Left lung (tissue), 10 donors: Measurements from ENCODE around the gene DHX35. TPM values are rescaled to one million over a fixed set of nuclear protein-coding genes. Genes with fewer than 3 reads are reported as not detected.
A peak's percentile ranks its signal among the peaks of the same experiment; 100 is the strongest.

ENCODE experiments used
- ATAC-seq: fragments of 200-7000 bp; cut with Tn5 transposase; one replicate; pipeline ENCODE4 v1.9.1; 2020; ENCODE audit warnings: moderate library complexity
- DNase-seq, 4 donors: peaks; one replicate each; pipeline ENCODE4 v3.0.0-alpha.2; 2013 to 2020
- H3K27ac ChIP-seq, 2 donors: fragments of 200-600 bp; sonication (generic) in 1 of 2; one replicate each; pipeline versions ENCODE4 v1.5.0 to v1.8.0; 2020 to 2021
- H3K27me3 ChIP-seq, 2 donors: fragments of 200-600 bp; sonication (generic) in 1 of 2; one replicate each; pipeline versions ENCODE4 v1.5.0 to v1.8.0; 2020 to 2021
- H3K36me3 ChIP-seq, 2 donors: fragments of 200-600 bp; sonication (generic) in 1 of 2; one replicate each; pipeline versions ENCODE4 v1.5.0 to v1.8.0; 2020 to 2021
- H3K4me1 ChIP-seq, 2 donors: fragments of 200-600 bp; one replicate each; pipeline ENCODE4 v1.8.0; 2021
- H3K4me3 ChIP-seq, 2 donors: fragments of 200-600 bp; sonication (generic) in 1 of 2; one replicate each; pipeline versions ENCODE4 v1.5.0 to v1.8.0; 2020 to 2021; ENCODE audit warnings: mild to moderate bottlenecking in 1 of 2
- H3K9me3 ChIP-seq, 2 donors: fragments of 200-600 bp; sonication (generic) in 1 of 2; one replicate each; pipeline versions ENCODE4 v1.5.0 to v1.8.0; 2020 to 2021
- intact Hi-C, 2 donors: fragments of 100-400 bp; cut with DNase I; formaldehyde crosslinking; loops; one replicate each; pipeline versions ENCODE4 v1.11.2 to v1.14.2; 2022
- polyA plus RNA-seq, 6 donors: library from polyadenylated mRNA; unstranded; fragments of 120-200 nt; gene quantifications; one replicate each; pipeline ENCODE4 v1.2.1, GENCODE V29; 2013; ENCODE audit not compliant: insufficient read length in 6 of 6
- total RNA-seq, 2 donors: library from RNA; stranded (reverse); fragmentation: NEBNext Ultra II Directional; extraction: Animal tissue kit (Norgen Biotek cat#: 25700); gene quantifications; one replicate each; pipeline ENCODE4 v1.2.1, GENCODE V29; 2021
- TF ChIP-seq, protein P1 (sequence below), 2 donors: fragments of 200-600 bp; sonication (generic) in 1 of 2; IDR thresholded peaks; one replicate each; pipeline versions ENCODE4 v1.5.0 to v1.8.0; 2021; ENCODE audit warnings: antibody characterized with exemption in 2 of 2
- donor health status: DM: no; HTN: yes; CAD: no.
- donor health status: DM: no; HTN: no; CAD: no.

DHX35 gene
- total and polyA plus RNA-seq, 8 donors = 7.5 to 17.7 (median 16.4) TPM

DNA sequence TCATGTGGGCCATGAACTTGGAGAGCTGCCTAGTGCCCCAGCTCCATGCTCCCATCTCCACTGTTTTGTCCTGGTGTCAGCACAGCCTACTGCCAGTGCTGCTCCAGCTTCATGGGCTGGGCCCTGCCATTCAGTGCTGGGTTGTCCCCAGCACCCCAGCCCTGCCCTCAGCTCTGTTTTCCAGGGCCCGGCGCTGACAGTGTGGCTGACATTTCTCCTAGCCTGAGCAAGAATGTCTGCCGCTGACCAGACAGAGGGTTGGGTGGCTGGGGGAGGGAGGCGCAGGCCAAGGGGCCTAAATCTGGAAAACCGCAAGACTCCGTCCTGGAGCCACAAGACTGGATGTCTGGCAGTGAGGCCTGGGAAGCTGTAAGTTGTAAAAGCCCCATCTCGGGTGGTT is 78.9 kb downstream of the DHX35 start:
- TF ChIP-seq, protein P1, sequence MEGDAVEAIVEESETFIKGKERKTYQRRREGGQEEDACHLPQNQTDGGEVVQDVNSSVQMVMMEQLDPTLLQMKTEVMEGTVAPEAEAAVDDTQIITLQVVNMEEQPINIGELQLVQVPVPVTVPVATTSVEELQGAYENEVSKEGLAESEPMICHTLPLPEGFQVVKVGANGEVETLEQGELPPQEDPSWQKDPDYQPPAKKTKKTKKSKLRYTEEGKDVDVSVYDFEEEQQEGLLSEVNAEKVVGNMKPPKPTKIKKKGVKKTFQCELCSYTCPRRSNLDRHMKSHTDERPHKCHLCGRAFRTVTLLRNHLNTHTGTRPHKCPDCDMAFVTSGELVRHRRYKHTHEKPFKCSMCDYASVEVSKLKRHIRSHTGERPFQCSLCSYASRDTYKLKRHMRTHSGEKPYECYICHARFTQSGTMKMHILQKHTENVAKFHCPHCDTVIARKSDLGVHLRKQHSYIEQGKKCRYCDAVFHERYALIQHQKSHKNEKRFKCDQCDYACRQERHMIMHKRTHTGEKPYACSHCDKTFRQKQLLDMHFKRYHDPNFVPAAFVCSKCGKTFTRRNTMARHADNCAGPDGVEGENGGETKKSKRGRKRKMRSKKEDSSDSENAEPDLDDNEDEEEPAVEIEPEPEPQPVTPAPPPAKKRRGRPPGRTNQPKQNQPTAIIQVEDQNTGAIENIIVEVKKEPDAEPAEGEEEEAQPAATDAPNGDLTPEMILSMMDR (IDR thresholded peaks at IDR 0.05) = no peak
- H3K36me3 ChIP-seq = peaks cover 0 to 74% of the 10 kb centered on the region in 2 donors
- no peak for ATAC-seq

DNA sequence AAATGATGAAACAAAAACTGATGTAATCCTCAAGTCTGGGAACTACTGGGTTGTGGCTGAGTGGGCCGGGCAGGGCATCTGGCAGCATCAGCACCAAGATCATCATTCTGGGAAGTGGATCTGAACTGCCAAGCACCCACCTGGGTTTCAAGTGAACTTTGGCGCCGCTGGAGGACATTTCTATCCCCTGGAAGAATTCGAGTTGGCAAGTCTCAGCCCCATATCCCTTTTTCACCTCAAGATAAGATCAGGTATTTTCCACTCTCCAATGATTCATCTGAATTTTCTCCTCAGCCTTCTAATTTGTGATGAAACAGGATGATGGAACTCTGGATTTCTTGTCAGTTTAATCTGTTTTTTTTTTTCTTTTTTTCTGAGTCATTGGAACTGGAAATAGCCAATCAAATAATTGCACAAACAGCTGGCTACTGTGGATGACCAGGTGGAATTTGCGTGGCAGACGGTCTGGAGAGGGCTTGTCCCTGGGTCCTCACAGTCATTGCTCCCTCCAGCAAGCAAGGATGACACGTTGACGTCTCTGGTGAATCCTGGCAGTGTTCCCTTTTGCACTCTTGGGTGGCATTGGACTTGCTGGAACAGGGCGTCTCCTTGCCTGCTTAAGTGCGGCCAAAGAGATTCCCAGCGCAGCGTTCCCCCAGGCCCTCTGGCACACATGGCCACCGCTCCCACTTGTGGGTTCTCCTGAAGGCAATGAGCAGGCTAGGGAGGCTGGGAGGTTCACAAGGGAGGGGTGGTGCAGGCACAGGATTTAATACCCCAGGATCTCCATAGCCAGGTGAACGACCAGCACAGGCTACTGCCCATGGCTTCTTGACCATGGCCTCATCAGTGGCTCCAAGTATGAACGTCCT is 80.4 kb downstream of the DHX35 start:
- H3K4me3 ChIP-seq = no peak overlapping the region
- intact Hi-C loops = no loop called here
- TF ChIP-seq, protein P1 (IDR thresholded peaks at IDR 0.05) = no peak
- no peaks in the 10 kb centered on the region for H3K27me3 ChIP-seq
- H3K36me3 ChIP-seq = peaks cover 0 to 59% of the 10 kb centered on the region in 2 donors
- no peak for DNase-seq
- H3K9me3 ChIP-seq = no peaks in the 10 kb centered on the region
- H3K4me1 ChIP-seq = no peaks in the 10 kb centered on the region
- H3K27ac ChIP-seq = no peak overlapping the region
- ATAC-seq = peak; percentile 25

More for the DNA sequence above, 78.9 kb downstream of the DHX35 start:
- Histone ChIP-seq H3K27ac (no peak overlapping the region), H3K4me1 (no peaks in the 10 kb centered on the region), H3K4me3 (no peak overlapping the region), H3K27me3 (no peaks in the 10 kb centered on the region), H3K9me3 (no peaks in the 10 kb centered on the region)
- DNase-seq = no peak
- intact Hi-C loops = no loop called here

DNA sequence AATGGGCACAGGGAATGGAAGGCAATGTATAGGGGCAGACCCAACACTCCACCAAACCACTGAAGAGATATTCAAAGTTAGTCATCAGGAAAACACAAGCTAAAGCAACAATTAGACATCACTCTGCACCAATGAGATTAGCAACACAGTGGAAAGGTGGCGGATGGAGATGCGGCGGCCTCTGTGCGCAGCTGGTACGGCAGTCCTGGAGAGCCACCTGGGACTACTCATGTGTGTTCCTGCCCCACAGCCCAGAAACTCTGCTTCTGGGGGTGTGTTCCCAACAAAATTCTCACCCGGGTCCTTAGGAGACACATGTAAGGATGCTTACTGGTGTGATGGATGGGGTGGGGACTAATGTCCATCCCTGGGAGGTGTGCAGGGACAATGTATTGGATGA is 82.4 kb downstream of the DHX35 start:
- Histone ChIP-seq H3K27ac (no peak overlapping the region), H3K36me3 (peaks cover 0 to 39% of the 10 kb centered on the region in 2 donors), H3K27me3 (no peaks in the 10 kb centered on the region), H3K4me1 (peaks cover 0 to 6% of the 10 kb centered on the region in 2 donors), H3K4me3 (no peak overlapping the region), H3K9me3 (no peaks in the 10 kb centered on the region)
- intact Hi-C loops = no loop called here
- no peak for ATAC-seq
- TF ChIP-seq, protein P1 (IDR thresholded peaks at IDR 0.05) = no peak
- no peak for DNase-seq

DNA sequence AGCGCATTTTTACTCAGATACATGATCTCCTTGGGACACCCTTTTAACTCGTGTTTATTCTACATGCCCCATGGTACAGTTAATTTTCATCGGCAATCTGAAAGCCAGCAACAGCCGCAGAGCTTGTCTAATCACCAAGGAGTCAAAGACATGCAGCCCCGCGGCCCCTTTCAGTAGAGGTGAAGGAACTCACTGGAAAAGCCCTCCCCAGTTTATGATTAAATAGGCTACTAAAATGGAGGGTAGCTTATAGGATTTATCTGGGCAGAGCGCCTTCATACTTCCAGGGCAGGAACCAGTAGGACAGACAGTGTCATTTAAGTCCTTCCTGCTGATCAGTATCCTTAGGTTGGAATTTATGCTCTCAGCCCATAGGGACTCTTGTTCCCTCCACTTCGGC is 83.5 kb downstream of the DHX35 start:
- ATAC-seq (no peak), DNase-seq (no peak)
- H3K4me1 ChIP-seq = peaks cover 5 to 15% of the 10 kb centered on the region in 2 donors
- H3K9me3 ChIP-seq = no peaks in the 10 kb centered on the region
- intact Hi-C loops = loop anchor here in 1 of 2 donors (5.0 kb wide), 1 partner anchor 118 kb away; the partner anchor contains the start of gene FAM83D
- H3K36me3 ChIP-seq = peaks cover 0 to 28% of the 10 kb centered on the region in 2 donors
- H3K27me3 ChIP-seq = no peaks in the 10 kb centered on the region
- H3K4me3 ChIP-seq = no peak overlapping the region
- TF ChIP-seq, protein P1 (IDR thresholded peaks at IDR 0.05) = no peak
- no peak overlapping the region for H3K27ac ChIP-seq

DNA sequence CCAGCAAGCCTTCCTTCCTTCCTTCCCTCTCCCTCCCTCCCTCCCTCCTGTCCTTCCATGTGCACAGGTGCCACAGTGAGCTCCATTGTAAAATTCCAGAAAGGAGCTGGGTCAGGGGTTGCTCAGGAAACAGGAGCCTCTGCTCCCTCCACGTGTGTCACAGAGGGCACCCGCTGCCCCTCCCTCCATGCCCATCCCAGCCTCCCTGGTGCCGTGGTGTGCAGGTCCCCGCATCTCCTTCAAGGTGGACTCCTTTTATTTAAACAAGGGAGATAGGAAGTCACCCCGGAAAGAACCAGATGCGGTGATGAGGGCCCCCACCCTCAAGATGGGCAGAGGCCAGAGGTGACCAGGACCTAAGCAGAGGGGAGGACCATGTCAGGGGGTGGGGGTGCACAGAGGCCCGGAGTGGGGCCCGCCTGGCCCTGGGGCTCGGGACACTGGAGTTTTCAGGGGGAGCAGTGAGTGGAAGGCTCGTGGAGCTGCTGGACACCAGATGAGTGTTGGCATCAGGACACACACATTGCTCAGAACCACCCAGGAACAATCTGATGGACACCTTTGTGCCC is 85.4 kb downstream of the DHX35 start:
- Histone ChIP-seq H3K9me3 (no peaks in the 10 kb centered on the region), H3K4me1 (peaks cover 5 to 15% of the 10 kb centered on the region in 2 donors), H3K36me3 (peaks cover 0 to 9% of the 10 kb centered on the region in 2 donors), H3K4me3 (no peak overlapping the region), H3K27me3 (peaks cover 0 to under 1% of the 10 kb centered on the region in 2 donors), H3K27ac (no peak overlapping the region)
- intact Hi-C loops = loop anchor here in 1 of 2 donors (5.0 kb wide), 1 partner anchor 120 kb away; the partner anchor contains the start of gene FAM83D
- ATAC-seq = no peak
- TF ChIP-seq, protein P1 (IDR thresholded peaks at IDR 0.05) = no peak
- DNase-seq = no peak
